Stimulated activated CD4-positive, alpha-beta T cell treated with anti-CD3 and anti-CD28 coated beads, Interleukin-2, amount 100 ng/mL, for 4 hours (primary cell): ENCODE data around the gene PSAPL1.

ENCODE experiments used
- DNase-seq: peaks from one replicate; pipeline ENCODE4 v3.0.0-alpha.2; 2020; ENCODE audit warnings: low read depth

PSAPL1 gene

GRCh38 chr4:7396186-7396910, 38.4 kb downstream of the PSAPL1 start:
- DNase-seq, result no peak

- DNase-seq, result no peak
Observed at GRCh38 chr4:7395645-7396044, 39.1 kb downstream of the PSAPL1 start.

- DNase-seq, result no peak
Observed at GRCh38 chr4:7394681-7395451, 39.9 kb downstream of the PSAPL1 start.

- no peak for DNase-seq
Observed at GRCh38 chr4:7393601-7394575, 40.8 kb downstream of the PSAPL1 start.

- no peak for DNase-seq
Observed at GRCh38 chr4:7392438-7393421, 42.0 kb downstream of the PSAPL1 start.

- DNase-seq, result no peak
Observed at GRCh38 chr4:7391637-7392437, 42.9 kb downstream of the PSAPL1 start.

GRCh38 chr4:7390906-7391636, 43.7 kb downstream of the PSAPL1 start:
- DNase-seq, result no peak

GRCh38 chr4:7390336-7390735, 44.4 kb downstream of the PSAPL1 start:
- no peak for DNase-seq

GRCh38 chr4:7389719-7390118, 45.0 kb downstream of the PSAPL1 start:
- no peak for DNase-seq

- no peak for DNase-seq
Observed at GRCh38 chr4:7389101-7389701, 45.5 kb downstream of the PSAPL1 start.

GRCh38 chr4:7388627-7389026, 46.1 kb downstream of the PSAPL1 start:
- DNase-seq, result no peak

- no peak for DNase-seq
Observed at GRCh38 chr4:7387925-7388324, 46.8 kb downstream of the PSAPL1 start.

GRCh38 chr4:7384929-7385890, 49.5 kb downstream of the PSAPL1 start:
- DNase-seq, result no peak

- no peak for DNase-seq
Observed at GRCh38 chr4:7384003-7384928, 50.5 kb downstream of the PSAPL1 start.

GRCh38 chr4:7383266-7383665, 51.5 kb downstream of the PSAPL1 start:
- DNase-seq, result no peak

- DNase-seq, result no peak
Observed at GRCh38 chr4:7382634-7383014, 52.1 kb downstream of the PSAPL1 start.
